Right hindlimb (tissue), 1 donor: Measurements from ENCODE around the gene NEURL1.
A peak's percentile ranks its signal among the peaks of the same experiment; 100 is the strongest.
"Not testable (repeated sequence)": the region's sequence is repeated elsewhere in the genome, so short reads cannot be mapped to it uniquely, and the experiment has no call there.

Experiments
- DNase-seq: peaks from one replicate; pipeline ENCODE4 v3.0.0-alpha.2; 2018

Gene NEURL1

GRCh38 chr10:103463499-103463898 lies 30.0 kb upstream of the NEURL1 start:
- DNase-seq = no peak

- DNase-seq = no peak
Measured at GRCh38 chr10:103465411-103466179, 27.9 kb upstream of the NEURL1 start.

GRCh38 chr10:103466734-103467133 lies 26.8 kb upstream of the NEURL1 start:
- DNase-seq = no peak

- DNase-seq = no peak
Measured at GRCh38 chr10:103467406-103467805, 26.1 kb upstream of the NEURL1 start.

GRCh38 chr10:103469201-103469600 lies 24.3 kb upstream of the NEURL1 start:
- DNase-seq = no peak

- DNase-seq = no peak
Measured at GRCh38 chr10:103470761-103471653, 22.5 kb upstream of the NEURL1 start.

- DNase-seq = no peak
Measured at GRCh38 chr10:103472005-103472404, 21.5 kb upstream of the NEURL1 start.

GRCh38 chr10:103473261-103473671 lies 20.2 kb upstream of the NEURL1 start:
- no peak for DNase-seq

- no peak for DNase-seq
Measured at GRCh38 chr10:103474077-103474476, 19.4 kb upstream of the NEURL1 start.

GRCh38 chr10:103475437-103475836 lies 18.1 kb upstream of the NEURL1 start:
- no peak for DNase-seq

- no peak for DNase-seq
Measured at GRCh38 chr10:103476046-103476768, 17.3 kb upstream of the NEURL1 start.

- no peak for DNase-seq
Measured at GRCh38 chr10:103478671-103479070, 14.8 kb upstream of the NEURL1 start.

GRCh38 chr10:103479135-103479534 lies 14.4 kb upstream of the NEURL1 start, which contains the start of gene CALHM3:
CALHM3 (minus strand) TSS chr10:103479240; CDS start chr10:103479032, 208 bp downstream.
- DNase-seq = no peak

GRCh38 chr10:103480521-103480920 lies 13.0 kb upstream of the NEURL1 start:
- DNase-seq = no peak

- DNase-seq = no peak
Measured at GRCh38 chr10:103481974-103482531, 11.5 kb upstream of the NEURL1 start.

GRCh38 chr10:103486635-103487409 lies 6.7 kb upstream of the NEURL1 start:
- not testable (repeated sequence) for DNase-seq

GRCh38 chr10:103487410-103487708 lies 6.1 kb upstream of the NEURL1 start:
- no peak for DNase-seq

- no peak for DNase-seq
Measured at GRCh38 chr10:103490986-103491314, 2.6 kb upstream of the NEURL1 start.

GRCh38 chr10:103491729-103492364 lies 1.7 kb upstream of the NEURL1 start:
- DNase-seq = peak; percentile 77

GRCh38 chr10:103492655-103493261 lies 747 bp upstream of the NEURL1 start:
- no peak for DNase-seq
